Epithelial cell of esophagus (primary cell): ENCODE results near the gene OR5AK2.
"Not testable (repeated sequence)": the region's sequence is repeated elsewhere in the genome, so short reads cannot be mapped to it uniquely, and the experiment has no call there.

Source experiments
- DNase-seq: peaks from one replicate; pipeline ENCODE4 v3.0.0; 2010; ENCODE audit warnings: low read depth
- H3K4me3 ChIP-seq: 2 replicates; pipeline ENCODE4 v1.5.1; 2011; ENCODE audit warnings: mild to moderate bottlenecking, low read length, control low read depth
- TF ChIP-seq, protein P1 (sequence below): IDR thresholded peaks from 2 replicates; pipeline ENCODE4 v1.5.1; 2011; ENCODE audit warnings: low read depth, mild to moderate bottlenecking, low read length, control low read depth, inconsistent platforms; ENCODE audit not compliant: insufficient read depth; ENCODE audit errors: missing control alignments

OR5AK2 gene, protein sequence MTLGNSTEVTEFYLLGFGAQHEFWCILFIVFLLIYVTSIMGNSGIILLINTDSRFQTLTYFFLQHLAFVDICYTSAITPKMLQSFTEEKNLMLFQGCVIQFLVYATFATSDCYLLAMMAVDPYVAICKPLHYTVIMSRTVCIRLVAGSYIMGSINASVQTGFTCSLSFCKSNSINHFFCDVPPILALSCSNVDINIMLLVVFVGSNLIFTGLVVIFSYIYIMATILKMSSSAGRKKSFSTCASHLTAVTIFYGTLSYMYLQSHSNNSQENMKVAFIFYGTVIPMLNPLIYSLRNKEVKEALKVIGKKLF

DNA sequence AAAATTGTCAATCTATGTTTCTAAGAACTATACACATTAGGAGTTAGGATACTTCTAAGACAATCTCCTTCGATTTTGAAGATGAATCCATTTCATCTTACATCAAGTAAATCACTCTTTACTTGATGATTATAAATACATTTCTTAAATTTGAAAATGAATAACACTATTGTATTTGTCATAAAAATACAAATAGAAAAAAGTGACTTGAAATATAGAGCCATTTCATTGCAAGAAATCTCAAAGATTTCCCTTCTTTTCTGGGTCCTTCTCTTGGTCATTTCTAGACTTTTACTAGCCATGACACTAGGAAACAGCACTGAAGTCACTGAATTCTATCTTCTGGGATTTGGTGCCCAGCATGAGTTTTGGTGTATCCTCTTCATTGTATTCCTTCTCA is at the start of gene OR5AK2:
Gene OR5AK2 (plus strand): TSS at position 301 of the 400 bp plus-strand sequence. CDS start 0 bp downstream, at position 301.
- no peak within 1 kb of the TSS for H3K4me3 ChIP-seq
- TF ChIP-seq, protein P1, sequence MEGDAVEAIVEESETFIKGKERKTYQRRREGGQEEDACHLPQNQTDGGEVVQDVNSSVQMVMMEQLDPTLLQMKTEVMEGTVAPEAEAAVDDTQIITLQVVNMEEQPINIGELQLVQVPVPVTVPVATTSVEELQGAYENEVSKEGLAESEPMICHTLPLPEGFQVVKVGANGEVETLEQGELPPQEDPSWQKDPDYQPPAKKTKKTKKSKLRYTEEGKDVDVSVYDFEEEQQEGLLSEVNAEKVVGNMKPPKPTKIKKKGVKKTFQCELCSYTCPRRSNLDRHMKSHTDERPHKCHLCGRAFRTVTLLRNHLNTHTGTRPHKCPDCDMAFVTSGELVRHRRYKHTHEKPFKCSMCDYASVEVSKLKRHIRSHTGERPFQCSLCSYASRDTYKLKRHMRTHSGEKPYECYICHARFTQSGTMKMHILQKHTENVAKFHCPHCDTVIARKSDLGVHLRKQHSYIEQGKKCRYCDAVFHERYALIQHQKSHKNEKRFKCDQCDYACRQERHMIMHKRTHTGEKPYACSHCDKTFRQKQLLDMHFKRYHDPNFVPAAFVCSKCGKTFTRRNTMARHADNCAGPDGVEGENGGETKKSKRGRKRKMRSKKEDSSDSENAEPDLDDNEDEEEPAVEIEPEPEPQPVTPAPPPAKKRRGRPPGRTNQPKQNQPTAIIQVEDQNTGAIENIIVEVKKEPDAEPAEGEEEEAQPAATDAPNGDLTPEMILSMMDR: no peak
- DNase-seq: no peak

DNA sequence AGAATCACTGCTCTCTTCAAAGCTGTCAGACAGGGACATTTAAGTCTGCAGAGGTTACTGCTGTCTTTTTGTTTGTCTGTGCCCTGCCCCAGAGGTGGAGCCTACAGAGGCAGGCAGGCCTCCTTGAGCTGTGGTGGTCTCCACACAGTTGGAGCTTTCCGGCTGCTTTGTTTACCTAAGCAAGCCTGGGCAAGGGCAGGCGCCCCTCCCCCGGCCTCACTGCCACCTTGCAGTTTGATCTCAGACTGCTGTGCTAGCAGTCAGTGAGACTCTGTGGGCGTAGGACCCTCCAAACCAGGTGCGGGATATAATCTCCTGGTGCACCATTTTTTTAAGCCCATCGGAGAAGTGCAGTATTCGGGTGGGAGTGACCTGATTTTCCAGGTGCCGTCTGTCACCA is 43.2 kb upstream of the OR5AK2 start:
- DNase-seq, H3K4me3 ChIP-seq: not testable (repeated sequence)

DNA sequence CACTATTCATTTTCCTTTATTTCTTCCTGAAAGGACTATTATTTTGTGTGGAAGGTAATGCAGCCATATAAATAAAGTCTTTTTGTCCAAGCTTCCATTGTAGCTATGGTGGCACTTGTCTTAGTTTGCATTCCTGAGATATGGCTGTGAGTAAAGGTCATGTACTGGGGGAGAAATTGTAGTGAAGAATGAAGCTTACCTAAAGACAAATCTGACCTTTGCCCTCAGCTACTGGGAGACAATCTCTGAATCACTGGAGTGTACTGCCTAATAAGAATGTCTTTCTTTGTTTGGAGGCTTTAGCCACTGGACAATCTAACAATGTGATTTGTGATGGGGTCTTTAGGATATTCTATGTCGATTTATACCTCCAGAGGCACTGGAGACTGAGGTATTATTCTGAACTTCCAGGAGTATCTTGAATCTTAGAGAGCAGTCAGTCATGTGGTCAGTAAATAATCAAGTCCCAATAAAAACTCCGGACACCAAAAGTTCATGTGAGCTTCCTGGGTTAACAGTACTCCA is 39.7 kb upstream of the OR5AK2 start:
- H3K4me3 ChIP-seq: no peak overlapping the region
- TF ChIP-seq, protein P1: no peak
- DNase-seq: no peak

DNA sequence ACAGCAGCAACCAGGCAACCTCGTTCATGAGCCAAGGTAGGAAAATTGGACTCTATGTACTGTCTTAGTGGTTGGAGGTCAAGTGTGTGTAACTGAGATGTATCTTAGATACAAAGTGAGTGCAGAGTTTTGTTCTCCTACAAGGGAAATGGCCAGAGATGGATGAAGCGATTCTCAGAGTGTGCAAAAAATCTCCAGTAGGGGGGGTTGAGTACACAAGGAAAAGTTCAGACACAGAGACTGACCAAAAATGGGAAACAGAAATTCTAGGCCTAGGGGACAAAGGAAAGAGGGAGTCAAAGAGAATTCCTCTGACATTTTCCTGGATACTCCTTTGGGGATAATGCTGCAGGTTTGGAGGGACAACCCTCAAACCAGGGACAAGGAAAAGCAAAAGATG is 38.2 kb upstream of the OR5AK2 start:
- no peak overlapping the region for H3K4me3 ChIP-seq
- TF ChIP-seq, protein P1: peak; percentile 36
- DNase-seq: peak; percentile 23

DNA sequence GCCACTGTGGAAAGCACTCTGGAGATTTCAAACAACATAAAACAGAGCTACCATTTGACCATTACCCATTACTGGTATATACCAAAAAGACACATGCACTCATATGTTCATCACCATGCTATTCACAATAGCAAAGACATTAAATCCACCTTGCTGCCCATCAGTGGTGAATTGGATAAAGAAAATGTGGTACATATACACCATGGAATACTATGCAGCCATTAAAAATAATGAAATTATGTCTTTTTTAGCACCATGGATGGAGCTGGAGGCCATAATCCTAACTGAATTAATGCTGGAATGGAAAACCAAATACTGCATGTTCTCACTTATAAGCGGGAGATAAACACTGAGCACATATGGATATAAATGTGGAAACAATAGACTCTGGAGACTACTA is 34.8 kb upstream of the OR5AK2 start:
- not testable (repeated sequence) for H3K4me3 ChIP-seq, DNase-seq

DNA sequence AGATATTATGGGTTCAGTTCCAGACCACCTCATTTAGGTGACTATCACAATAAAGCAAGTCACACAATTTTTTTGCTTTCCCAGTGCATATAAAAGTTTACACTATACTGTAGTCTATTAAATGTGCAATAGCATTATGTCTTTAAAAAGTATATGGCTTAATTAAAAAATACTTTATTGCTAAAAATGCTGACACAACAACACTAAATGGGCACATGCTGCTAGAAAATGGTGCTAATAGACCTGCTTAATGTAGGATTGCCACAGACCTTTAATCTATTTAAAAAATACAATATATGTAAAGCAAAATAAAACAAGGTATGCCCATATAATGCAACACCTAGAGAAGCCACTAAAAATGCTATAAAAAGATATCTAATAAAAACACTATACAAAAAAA is 27.1 kb upstream of the OR5AK2 start:
- no peak overlapping the region for H3K4me3 ChIP-seq
- TF ChIP-seq, protein P1: no peak
- no peak for DNase-seq

DNA sequence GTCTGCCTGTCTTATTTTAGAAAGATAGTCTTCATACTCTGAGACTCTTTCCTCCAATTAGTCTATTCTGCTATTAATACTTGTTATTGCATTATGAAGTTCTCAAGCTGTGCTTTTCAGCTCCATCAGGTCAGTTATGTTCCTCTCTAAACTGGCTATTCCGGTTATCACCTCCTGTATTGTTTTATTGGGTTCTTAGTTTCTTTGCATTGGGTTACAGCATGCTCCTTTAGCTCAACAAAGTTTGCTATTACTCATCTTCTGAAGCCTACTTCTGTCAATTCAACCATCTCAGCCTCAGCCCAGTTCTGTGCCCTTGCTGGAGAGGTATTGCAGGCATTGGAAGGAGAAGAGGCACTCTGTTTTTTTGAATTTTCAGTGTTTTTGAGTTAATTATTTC is 21.0 kb upstream of the OR5AK2 start:
- no peak overlapping the region for H3K4me3 ChIP-seq
- peak; percentile 59 for DNase-seq
- TF ChIP-seq, protein P1: no peak

DNA sequence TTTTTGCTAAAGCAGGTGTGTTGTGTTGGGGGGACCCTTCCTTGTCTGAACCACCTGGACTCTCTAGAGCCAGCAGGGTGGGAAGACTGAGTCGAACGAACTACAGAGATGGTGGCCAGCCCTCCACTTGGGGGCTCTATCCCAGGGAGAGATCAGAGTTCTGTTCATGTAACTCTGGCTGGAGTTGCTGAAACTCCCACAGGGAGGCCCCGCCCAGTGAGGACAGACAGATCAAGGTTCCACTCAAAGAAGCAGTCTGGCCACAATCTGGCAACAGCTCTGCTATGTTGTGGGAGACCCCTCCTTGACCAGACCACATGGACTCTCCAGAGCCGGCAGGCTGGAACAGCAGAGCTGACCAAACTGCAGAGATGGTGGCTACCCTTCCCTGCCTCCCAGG is 20.2 kb upstream of the OR5AK2 start:
- TF ChIP-seq, protein P1: no peak
- H3K4me3 ChIP-seq: no peak overlapping the region
- DNase-seq: no peak
